NK-92 (cell line): ENCODE results near the gene VPS16.

Source experiments
- DNase-seq: peaks from one replicate; lab custom pipeline; 2025; ENCODE audit not compliant: unreplicated experiment; lab: John Stamatoyannopoulos, UW

Gene VPS16

GRCh38 chr20:2840138-2840966, at the start of gene VPS16, which contains the start of gene PCED1A:
Gene VPS16 (plus strand): TSS chr20:2840745. CDS start chr20:2840775, 30 bp downstream.
Gene PCED1A (minus strand): TSS chr20:2840655. CDS start chr20:2839912, 743 bp downstream.
- peak; percentile 31 for DNase-seq

- no peak for DNase-seq
These were observed 47.1 kb upstream of the VPS16 start for GRCh38 chr20:2793471-2793870.

- DNase-seq = no peak
These were observed 46.3 kb upstream of the VPS16 start for GRCh38 chr20:2794202-2794748.

GRCh38 chr20:2794866-2795447, 45.6 kb upstream of the VPS16 start:
- no peak for DNase-seq

GRCh38 chr20:2795451-2795850, 45.1 kb upstream of the VPS16 start:
- DNase-seq = no peak

GRCh38 chr20:2796011-2796660, 44.4 kb upstream of the VPS16 start:
- no peak for DNase-seq

- no peak for DNase-seq
These were observed 43.2 kb upstream of the VPS16 start for GRCh38 chr20:2797136-2797983.

- DNase-seq = no peak
These were observed 42.3 kb upstream of the VPS16 start for GRCh38 chr20:2798095-2798805.

- no peak for DNase-seq
These were observed 41.7 kb upstream of the VPS16 start for GRCh38 chr20:2798814-2799213.

- no peak for DNase-seq
These were observed 41.3 kb upstream of the VPS16 start for GRCh38 chr20:2799271-2799670.

- DNase-seq = no peak
These were observed 40.6 kb upstream of the VPS16 start for GRCh38 chr20:2799688-2800520.

- DNase-seq = no peak
These were observed 39.8 kb upstream of the VPS16 start, which contains the start of gene CPXM1 for GRCh38 chr20:2800521-2801285. Gene CPXM1 (minus strand): TSS chr20:2800627. CDS start chr20:2800572, 55 bp downstream.

GRCh38 chr20:2801286-2801728, 39.2 kb upstream of the VPS16 start:
- DNase-seq = no peak

GRCh38 chr20:2804041-2804828, 36.3 kb upstream of the VPS16 start:
- no peak for DNase-seq

GRCh38 chr20:2804852-2805688, 35.5 kb upstream of the VPS16 start:
- no peak for DNase-seq

GRCh38 chr20:2805689-2806350, 34.7 kb upstream of the VPS16 start:
- no peak for DNase-seq
